HUDEP-2 (cell line): ENCODE data around the gene IKZF3.
"Not testable (repeated sequence)": the region's sequence is repeated elsewhere in the genome, so short reads cannot be mapped to it uniquely, and the experiment has no call there.

Experiments
- DNase-seq, 76 experiments: peaks; one replicate each; lab custom pipeline; 2025; ENCODE audit not compliant: unreplicated experiment in 76 of 76; lab: John Stamatoyannopoulos, UW

Gene IKZF3

GRCh38 chr17:39757931-39758873 lies 105.9 kb downstream of the IKZF3 start:
- DNase-seq: peak in 8 of 76 experiments; percentile 5 to 62 (median 36)

- no peak for DNase-seq
Observed at GRCh38 chr17:39757176-39757662, 106.9 kb downstream of the IKZF3 start.

- no peak for DNase-seq
Observed at GRCh38 chr17:39756380-39757079, 107.6 kb downstream of the IKZF3 start.

- no peak for DNase-seq
Observed at GRCh38 chr17:39755554-39756379, 108.3 kb downstream of the IKZF3 start.

GRCh38 chr17:39754958-39755553 lies 109.1 kb downstream of the IKZF3 start:
- DNase-seq: peak in 2 of 76 experiments; percentile 17 to 18

- DNase-seq: peak in 74 of 76 experiments; percentile 46 to 96 (median 91)
Observed at GRCh38 chr17:39754161-39754957, 109.8 kb downstream of the IKZF3 start.

GRCh38 chr17:39753514-39754160 lies 110.5 kb downstream of the IKZF3 start:
- peak in 47 of 76 experiments; percentile 19 to 81 (median 55) for DNase-seq

GRCh38 chr17:39752241-39752881 lies 111.8 kb downstream of the IKZF3 start:
- DNase-seq: peak in 1 of 76 experiments; percentile 24

- no peak for DNase-seq
Observed at GRCh38 chr17:39751637-39752036, 112.5 kb downstream of the IKZF3 start.

- DNase-seq: no peak
Observed at GRCh38 chr17:39751016-39751543, 113.0 kb downstream of the IKZF3 start.

GRCh38 chr17:39750131-39751015 lies 113.7 kb downstream of the IKZF3 start:
- no peak for DNase-seq

- DNase-seq: not testable (repeated sequence)
Observed at GRCh38 chr17:39748444-39749034, 115.6 kb downstream of the IKZF3 start.

GRCh38 chr17:39747745-39748144 lies 116.4 kb downstream of the IKZF3 start:
- DNase-seq: no peak

- no peak for DNase-seq
Observed at GRCh38 chr17:39746145-39746461, 118.0 kb downstream of the IKZF3 start.

GRCh38 chr17:39745335-39746144 lies 118.6 kb downstream of the IKZF3 start:
- DNase-seq: no peak

GRCh38 chr17:39744836-39745215 lies 119.3 kb downstream of the IKZF3 start:
- no peak for DNase-seq
